Skin epidermis (tissue), 12 donors: Measurements from ENCODE around the gene KRTAP9-1.
"Not testable (repeated sequence)": the region's sequence is repeated elsewhere in the genome, so short reads cannot be mapped to it uniquely, and the experiment has no call there.

Source experiments
- H3K27ac ChIP-seq, 21 experiments: fragments of 200-600 bp; sonication (generic) in 11 of 21; one replicate each; pipeline ENCODE4 v1.5.0; 2020; ENCODE audit warnings: mild to moderate bottlenecking in 3 of 21, inconsistent platforms in 2 of 21, moderate library complexity in 2 of 21
- H3K4me3 ChIP-seq, 7 experiments: fragments of 200-600 bp; sonication (generic) in 2 of 7; one replicate each; pipeline ENCODE4 v1.5.0; 2020; ENCODE audit warnings: inconsistent platforms in 2 of 7, mild to moderate bottlenecking in 2 of 7, moderate library complexity in 1 of 7

Gene KRTAP9-1, protein sequence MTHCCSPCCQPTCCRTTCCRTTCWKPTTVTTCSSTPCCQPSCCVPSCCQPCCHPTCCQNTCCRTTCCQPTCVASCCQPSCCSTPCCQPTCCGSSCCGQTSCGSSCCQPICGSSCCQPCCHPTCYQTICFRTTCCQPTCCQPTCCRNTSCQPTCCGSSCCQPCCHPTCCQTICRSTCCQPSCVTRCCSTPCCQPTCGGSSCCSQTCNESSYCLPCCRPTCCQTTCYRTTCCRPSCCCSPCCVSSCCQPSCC

DNA sequence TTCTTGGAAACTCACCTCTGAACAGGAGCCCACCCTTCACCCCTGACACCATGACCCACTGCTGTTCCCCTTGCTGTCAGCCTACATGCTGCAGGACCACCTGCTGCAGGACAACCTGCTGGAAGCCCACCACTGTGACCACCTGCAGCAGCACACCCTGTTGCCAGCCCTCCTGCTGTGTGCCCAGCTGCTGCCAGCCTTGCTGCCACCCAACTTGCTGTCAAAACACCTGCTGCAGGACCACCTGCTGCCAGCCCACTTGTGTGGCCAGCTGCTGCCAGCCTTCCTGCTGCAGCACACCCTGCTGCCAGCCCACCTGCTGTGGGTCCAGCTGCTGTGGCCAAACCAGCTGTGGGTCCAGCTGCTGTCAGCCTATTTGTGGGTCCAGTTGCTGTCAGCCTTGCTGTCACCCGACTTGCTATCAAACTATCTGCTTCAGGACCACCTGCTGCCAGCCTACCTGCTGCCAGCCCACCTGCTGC is at the start of gene KRTAP9-1:
TSS of gene KRTAP9-1 (plus strand) at position 51 of the 482 bp plus-strand sequence. CDS start at position 51, 0 bp downstream.
- not testable (repeated sequence) for H3K27ac ChIP-seq

DNA sequence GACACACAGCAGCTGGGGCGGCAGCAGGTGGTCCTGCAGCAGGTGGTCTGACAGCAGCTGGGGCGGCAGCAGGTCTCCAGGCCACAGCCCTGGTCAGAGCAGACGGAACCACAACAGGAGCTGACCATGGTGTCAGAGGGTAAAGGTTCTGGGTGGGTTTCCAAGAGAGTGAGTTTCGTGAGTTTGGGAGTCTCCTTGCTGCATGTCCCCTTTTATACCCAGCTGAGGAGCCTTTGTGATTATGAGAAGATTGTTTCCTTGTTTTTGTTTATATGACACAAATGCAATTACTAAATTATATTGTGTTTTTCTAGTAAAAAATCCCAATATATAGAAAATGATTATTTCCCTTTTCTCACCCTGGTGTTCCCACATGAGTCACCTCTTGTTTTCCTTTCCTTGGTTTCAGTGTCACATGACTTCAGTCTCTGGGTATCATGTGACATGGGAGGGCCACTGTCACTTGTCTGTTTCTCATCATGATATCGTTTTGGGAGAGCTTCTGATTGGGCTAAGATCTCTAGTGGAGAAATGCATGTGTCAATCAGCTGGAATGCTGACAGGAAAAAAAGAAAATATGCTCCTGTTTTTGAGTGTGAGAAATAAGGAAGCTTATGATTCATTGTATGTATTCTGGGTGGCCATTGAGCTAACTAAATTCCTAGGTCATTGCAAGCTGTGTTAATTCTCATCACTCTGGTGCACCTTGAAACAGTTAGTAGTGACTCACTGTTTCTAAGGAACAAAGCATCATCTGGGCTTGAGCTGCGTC is 49.1 kb upstream of the KRTAP9-1 start, which contains the start of gene KRTAP4-6:
TSS of gene KRTAP4-6 (minus strand) at position 185 of the 772 bp plus-strand sequence. CDS start at position 128, 57 bp downstream.
- no peak within 1 kb of the TSS for H3K4me3 ChIP-seq
- H3K27ac ChIP-seq: no peak within 1 kb of the TSS

More for the DNA sequence above, at the start of gene KRTAP9-1:
- H3K4me3 ChIP-seq: not testable (repeated sequence)

DNA sequence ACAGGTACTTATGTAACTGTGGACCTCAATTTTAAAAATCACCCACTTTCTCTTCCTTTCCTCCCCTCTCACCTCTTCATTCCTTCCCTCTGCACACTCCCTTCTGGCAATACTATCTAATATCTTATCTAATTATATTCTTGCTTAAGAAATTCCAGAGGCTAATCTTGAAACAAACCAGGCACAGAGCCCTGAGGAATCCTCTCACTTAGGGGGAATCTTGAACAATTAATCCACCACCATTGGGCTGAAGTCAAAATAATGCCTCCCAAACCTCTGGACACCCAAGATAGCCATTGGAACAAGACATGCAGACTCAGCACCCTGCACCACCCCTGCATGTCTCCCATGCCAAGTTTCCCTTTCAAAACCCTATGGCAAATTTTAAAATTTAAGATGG is 48.3 kb upstream of the KRTAP9-1 start:
- H3K27ac ChIP-seq: no peak overlapping the region
- H3K4me3 ChIP-seq: no peak overlapping the region

DNA sequence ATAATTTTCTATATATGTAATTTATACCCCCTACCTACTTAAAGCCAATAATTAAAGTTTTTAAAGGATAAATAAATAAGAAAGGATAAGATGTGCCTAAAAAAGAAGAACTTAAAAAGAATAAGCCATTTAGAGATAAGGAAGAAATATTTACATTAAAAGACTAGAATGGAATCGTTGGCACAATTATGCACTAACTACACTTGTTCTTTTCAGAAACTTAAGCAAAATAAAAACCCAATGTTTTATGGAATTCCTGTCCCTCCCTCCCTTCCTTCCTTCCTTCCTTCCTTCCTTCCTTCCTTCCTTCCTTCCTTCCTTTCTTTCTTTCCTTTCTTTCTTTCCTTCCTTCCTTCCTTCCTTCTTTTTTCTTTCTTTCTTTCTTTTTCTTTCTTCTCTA is 44.8 kb upstream of the KRTAP9-1 start:
- H3K27ac ChIP-seq: no peak overlapping the region
- H3K4me3 ChIP-seq: no peak overlapping the region

DNA sequence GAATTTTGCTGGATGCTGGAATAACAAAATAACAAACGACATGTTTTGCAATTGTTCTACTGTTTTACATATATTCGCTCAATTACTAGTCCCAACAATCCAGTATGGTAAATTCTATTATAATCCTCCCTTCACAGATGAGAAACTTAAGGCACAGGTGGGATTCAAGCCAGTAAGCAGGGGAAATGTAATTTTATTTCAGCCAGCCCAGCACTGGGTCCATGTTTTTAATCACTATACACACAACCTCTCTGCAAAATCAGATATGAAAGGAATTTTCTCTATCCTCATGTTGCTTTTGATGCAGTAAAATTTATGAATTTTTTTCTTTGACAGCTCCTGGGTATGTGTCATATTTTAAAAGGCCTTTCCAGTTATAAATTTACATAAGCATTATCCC is 44.4 kb upstream of the KRTAP9-1 start:
- no peak overlapping the region for H3K27ac ChIP-seq

DNA sequence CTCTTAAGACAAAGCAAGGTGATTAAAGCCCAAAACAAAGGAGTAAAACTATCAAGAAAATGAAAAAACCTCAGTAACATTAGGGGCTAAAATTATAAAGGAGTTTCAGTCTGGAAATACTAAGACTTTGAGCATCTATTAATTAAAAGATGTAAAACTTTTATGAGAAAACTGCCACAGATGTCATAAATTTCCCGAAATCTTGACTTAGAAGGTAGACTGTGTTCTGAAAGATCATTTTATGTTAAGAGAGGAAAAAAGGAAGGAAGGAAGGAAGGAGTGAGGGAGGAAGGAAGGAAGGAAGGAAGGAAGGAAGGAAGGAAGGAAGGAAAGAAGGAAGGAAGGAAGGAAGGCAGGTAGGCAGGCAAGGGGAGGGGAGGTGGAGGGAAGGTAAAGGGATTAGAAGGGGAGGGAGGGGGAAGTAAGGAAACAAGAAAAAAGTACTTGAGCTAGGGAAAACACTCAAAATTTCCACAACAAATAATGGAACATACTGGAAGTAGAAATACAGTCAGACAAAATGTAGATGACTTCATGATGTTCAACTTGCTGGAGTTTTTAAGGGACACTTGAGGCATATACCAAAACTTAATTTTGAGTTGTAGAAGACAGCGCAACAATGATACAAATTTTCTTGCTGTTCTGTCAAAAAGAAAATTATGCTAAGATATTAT is 42.0 kb upstream of the KRTAP9-1 start:
- Histone ChIP-seq H3K4me3 (no peak overlapping the region), H3K27ac (no peak overlapping the region)

More for the DNA sequence above, 44.4 kb upstream of the KRTAP9-1 start:
- no peak overlapping the region for H3K4me3 ChIP-seq

DNA sequence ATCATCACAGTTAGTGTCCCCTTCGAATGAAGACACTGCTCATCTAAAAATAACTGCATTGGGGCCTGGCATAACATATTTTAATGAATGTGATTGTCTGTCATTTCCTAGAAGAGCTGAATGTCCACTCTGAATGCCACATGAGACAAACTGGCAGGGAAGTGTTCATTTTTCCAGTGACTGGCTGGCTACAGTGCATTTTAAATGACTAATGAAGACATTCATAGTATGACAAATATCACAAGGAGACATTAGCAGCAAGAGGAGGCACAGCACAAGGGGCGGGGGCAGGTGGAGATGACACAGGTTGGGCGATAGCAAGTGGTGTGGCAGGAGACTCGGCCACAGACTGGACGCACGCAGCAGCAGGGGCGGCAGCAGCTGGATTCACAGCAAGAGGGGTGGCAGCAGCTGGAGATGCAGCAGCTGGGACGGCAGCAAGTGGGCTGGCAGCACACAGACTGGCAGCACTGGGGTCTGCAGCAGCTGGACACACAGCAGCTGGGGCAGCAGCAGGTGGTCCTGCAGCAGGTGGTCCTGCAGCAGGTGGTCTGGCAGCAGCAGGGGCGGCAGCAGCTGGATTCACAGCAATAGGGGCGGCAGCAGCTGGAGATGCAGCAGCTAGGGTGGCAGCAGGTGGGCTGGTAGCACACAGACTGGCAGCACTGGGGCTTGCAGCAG is 40.6 kb upstream of the KRTAP9-1 start:
- not testable (repeated sequence) for H3K4me3 ChIP-seq, H3K27ac ChIP-seq

DNA sequence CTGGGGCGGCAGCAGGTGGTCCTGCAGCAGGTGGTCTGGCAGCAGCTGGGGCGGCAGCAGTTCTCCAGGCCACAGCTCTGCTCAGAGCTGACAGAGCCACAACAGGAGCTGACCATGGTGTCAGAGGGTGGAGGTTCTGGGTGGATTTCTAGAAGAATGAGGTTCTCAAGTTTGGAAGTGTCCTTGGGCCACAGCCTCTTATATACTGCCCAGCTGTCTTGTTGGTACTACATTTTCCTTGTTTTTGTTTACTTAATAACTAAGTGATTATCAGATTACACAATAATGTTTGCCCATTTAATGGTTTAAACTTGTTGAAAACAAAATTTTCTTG is 40.1 kb upstream of the KRTAP9-1 start, which contains the start of gene KRTAP4-5:
TSS of gene KRTAP4-5 (minus strand) at position 174 of the 334 bp plus-strand sequence. CDS start at position 116, 58 bp downstream.
- no peak within 1 kb of the TSS for H3K27ac ChIP-seq

DNA sequence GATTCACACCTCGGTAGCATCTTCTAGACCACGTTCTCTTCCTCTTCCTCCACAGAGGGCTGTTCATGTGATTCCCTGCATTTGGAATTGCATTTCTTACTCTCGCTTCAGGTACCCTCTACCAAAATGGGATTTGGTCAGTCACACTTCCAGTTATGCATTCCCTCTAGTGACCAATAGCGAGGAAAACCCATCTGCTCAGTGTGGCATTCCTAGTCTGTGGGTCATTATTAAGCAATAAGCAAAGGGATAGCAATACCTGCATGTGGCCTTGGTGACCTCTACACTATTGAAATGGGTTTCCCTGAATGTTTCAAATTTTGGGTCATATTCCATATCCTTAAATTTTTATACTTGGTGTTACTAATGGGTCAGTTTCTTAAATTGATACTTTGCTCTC is 39.7 kb upstream of the KRTAP9-1 start:
- Histone ChIP-seq H3K4me3 (no peak overlapping the region), H3K27ac (no peak overlapping the region)

More for the DNA sequence above, 40.1 kb upstream of the KRTAP9-1 start, which contains the start of gene KRTAP4-5:
- no peak within 1 kb of the TSS for H3K4me3 ChIP-seq

DNA sequence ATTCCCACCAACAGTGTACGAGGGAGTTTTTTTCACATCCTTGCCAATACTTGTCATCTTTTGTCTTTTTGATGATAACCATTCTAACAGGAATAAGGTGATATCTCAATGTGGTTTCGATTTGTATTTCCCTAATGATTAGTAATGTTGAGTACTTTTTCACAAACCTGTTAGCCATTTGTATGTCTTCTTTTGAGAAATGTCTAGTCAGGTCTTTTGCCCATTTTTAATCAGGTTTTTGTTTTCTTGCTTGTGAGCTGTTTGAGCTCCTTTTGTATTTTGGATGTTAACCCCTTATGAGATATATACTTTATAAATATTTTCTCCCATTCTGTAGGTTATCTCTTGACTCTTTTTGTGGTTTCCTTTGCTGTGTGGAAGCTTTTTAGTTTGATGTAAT is 38.2 kb upstream of the KRTAP9-1 start:
- H3K27ac ChIP-seq: no peak overlapping the region
- H3K4me3 ChIP-seq: no peak overlapping the region

DNA sequence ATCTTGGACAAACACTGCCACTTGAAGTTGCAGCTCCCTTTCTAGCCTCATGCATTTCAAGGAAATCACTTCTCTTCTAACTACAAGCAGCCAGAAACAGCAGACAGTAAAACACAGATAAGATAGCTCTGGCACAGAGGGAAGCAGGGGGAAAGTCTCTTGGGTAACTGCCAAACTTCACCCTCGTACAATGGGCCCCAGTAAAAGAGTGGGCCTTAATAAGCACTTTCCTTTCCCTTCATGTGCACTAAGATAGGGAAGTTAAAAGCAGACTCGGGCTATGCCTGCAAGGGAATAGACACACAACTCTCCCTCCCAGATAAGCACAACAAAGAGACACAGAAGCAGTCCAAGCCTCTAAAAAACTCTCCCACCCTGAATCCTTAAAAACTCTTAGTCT is 35.8 kb upstream of the KRTAP9-1 start:
- Histone ChIP-seq H3K4me3 (no peak overlapping the region), H3K27ac (no peak overlapping the region)

DNA sequence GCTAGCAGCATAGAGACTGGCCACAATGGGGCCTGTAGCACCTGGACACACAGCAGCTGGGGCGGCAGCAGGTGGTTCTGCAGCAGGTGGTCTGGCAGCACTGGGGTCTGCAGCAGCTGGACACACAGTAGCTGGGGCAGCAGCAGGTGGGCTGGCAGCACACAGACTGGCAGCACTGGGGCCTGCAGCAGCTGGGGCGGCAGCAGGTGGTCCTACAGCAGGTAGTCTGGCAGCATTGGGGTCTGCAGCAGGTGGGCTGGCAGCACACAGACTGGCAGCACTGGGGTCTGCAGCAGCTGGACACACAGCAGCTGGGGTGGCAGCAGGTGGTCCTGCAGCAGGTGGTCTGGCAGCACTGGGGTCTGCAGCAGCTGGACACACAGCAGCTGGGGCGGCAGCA is 29.5 kb upstream of the KRTAP9-1 start:
- H3K27ac ChIP-seq: not testable (repeated sequence)

DNA sequence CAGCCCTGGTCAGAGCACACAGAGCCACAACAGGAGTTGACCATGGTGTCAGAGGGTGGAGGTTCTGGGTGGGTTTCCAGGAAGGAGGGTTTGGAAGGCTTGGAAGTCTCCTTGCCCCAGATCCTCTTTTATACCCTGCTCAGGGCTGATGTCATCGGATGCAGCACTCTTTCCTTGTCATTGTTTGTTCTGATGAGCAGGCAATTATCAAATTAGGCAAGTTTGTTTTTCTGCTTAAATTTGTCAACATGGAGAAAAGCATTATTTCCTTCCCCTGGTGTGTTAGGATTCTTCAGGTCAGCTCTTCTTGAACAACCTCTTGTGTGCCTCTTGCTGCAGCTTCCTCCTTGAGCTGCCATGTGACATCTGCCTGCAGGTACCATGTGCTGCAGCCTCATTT is 29.0 kb upstream of the KRTAP9-1 start, which contains the start of gene KRTAP4-4:
TSS of gene KRTAP4-4 (minus strand) at position 101 of the 400 bp plus-strand sequence. CDS start at position 44, 57 bp downstream.
- Histone ChIP-seq H3K27ac (no peak within 1 kb of the TSS), H3K4me3 (no peak within 1 kb of the TSS)

More for the DNA sequence above, 29.5 kb upstream of the KRTAP9-1 start:
- H3K4me3 ChIP-seq: not testable (repeated sequence)

DNA sequence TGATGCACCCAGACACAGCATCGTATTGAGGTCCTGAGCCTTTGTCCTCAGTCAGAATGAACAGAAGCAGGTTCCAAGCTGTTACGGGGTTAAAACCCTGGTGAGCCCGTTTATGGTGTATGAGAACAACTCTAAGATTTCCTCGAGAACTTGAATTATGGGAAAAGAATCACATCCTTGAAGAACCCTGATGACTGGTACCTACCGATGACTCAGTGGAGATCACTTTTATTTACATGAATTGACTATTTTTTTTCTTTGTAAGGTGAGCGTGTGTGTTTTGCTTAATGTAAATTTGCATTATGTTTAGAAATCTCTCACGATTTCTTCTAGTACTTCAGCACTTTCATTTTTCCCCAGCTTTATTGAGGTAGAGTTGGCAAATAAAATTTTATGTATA is 25.9 kb upstream of the KRTAP9-1 start:
- Histone ChIP-seq H3K27ac (no peak overlapping the region), H3K4me3 (no peak overlapping the region)

DNA sequence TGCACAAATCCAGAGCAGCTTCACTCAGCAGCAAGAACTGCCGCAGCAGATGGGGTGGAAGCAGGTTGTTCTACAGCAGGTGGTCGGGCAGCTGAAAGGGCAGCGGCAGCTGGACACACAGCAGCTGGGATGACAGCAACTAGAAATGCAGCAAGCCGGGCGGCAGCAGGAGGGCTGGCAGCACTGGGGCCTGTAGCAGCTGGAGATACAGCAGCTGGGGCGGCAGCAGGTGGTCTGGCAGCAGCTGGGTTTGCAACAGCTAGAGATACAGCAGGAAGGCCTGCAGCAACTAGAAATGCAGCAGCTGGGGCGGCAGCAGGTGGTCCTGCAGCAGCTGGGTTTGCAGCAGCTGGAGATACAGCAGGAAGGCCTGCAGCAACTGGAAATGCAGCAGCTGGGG is 22.1 kb upstream of the KRTAP9-1 start:
- Histone ChIP-seq H3K4me3 (no peak overlapping the region), H3K27ac (no peak overlapping the region)

DNA sequence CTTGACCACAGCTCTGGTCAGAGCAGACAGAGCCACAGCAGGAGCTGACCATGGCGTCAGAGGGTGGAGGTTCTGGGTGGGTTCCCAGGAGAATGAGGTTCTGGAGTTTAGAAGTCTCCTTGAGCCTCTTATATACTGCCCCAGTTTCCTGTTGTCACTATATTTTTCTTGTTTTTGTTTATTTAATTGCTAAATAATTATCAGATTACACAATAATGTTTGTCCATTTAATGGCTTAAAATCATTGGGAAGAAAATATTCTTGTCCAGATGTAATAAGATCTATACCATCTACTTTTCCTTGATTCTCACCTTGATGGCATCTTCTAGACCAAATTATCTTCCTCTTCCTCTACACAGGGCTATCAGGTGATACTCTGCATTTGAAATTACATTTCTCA is 21.6 kb upstream of the KRTAP9-1 start, which contains the start of gene KRTAP4-3:
TSS of gene KRTAP4-3 (minus strand) at position 101 of the 400 bp plus-strand sequence. CDS start at position 52, 49 bp downstream.
- no peak within 1 kb of the TSS for H3K27ac ChIP-seq
- no peak within 1 kb of the TSS for H3K4me3 ChIP-seq

DNA sequence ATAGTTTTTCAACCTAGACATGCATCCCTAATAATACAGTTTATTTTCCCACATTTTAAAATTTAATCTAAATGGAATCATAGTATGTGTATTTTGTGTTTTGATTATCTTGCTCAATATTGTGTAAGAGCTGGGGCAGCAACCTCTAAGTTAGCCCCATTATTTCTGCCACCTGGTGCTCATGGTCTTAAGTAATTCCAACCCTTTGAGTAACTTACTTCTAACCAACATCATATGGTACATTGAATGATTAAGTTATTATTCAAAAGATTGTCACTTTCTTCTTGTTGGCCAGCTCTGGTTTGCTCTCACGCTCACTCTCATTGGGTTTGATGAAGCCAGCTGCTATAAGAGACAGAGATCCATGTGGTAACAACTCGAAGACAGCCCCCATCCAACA is 17.8 kb upstream of the KRTAP9-1 start:
- H3K27ac ChIP-seq: no peak overlapping the region
- no peak overlapping the region for H3K4me3 ChIP-seq

DNA sequence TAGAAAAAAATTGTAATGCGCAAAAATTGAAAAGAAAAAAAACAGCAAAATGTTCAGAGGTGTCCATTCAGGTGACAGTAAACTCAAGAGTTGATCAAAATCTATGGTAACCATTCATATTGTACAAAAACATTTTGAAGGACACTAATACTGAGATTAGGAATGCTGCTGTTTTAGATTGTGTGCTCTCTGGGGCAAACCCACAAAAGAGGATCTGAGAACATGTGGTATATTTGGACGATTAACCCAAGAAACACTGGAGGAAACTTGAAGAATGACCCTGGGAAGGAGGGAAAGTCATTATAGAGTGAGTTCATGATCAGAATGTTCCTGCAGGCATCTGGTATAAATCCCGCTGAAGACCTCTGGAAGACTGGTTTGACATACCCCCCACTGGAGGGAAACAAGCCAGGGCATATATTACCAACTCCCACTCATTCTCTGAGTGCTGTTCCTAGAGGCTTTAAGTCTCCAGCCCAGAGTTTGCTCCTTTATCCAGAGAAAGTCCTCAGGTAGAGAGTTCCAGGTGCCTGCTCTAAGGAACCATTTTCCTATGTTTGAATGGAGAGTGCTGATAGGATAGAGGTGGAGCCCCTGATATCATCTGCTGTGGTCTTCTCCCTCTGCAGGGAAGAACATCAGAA is 12.8 kb upstream of the KRTAP9-1 start:
- Histone ChIP-seq H3K27ac (no peak overlapping the region), H3K4me3 (no peak overlapping the region)

DNA sequence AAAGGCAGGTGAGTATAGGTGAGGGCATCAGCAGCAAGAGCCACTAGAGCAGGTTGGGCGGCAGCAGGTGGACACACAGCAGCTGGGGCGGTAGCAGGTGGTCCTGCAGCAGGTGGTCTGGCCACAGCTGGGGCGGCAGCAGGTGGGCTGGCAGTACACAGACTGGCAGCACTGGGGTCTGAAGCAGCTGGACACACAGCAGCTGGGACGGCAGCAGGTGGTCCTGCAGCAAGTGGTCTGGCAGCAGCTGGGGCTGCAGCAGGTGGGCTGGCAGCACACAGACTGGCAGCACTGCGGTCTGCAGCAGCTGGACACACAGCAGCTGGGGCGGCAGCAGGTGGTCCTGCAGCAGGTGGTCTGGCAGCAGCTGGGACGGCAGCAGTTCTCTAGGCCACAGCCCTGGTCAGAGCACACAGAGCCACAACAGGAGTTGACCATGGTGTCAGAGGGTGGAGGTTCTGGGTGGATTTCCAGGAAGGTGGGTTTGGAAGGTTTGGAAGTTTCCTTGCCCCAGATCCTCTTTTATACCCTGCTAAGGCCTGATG is 11.9 kb upstream of the KRTAP9-1 start, which contains the start of gene KRTAP4-2:
TSS of gene KRTAP4-2 (minus strand) at position 495 of the 545 bp plus-strand sequence. CDS start at position 438, 57 bp downstream.
- H3K4me3 ChIP-seq: no peak within 1 kb of the TSS
- no peak within 1 kb of the TSS for H3K27ac ChIP-seq
